ENCODE data around the gene BCAS3.

- TF ChIP-seq CTCF (conservative IDR thresholded peaks at IDR 0.05; ENCODE audit: low read depth, low read length) (no peak), EZH2 (IDR thresholded peaks at IDR 0.05; ENCODE audit: borderline replicate concordance, low read depth, low read length, poor library complexity, severe bottlenecking) (no peak)
Observed at GRCh38 chr17:61426482-61427304, 749.0 kb downstream of the BCAS3 start.

All from A673 (cell line).